Measurements from ENCODE around the gene KRTAP9-1.
"Not testable (repeated sequence)": the region's sequence is repeated elsewhere in the genome, so short reads cannot be mapped to it uniquely, and the experiment has no call there.

The KRTAP9-1 gene, protein sequence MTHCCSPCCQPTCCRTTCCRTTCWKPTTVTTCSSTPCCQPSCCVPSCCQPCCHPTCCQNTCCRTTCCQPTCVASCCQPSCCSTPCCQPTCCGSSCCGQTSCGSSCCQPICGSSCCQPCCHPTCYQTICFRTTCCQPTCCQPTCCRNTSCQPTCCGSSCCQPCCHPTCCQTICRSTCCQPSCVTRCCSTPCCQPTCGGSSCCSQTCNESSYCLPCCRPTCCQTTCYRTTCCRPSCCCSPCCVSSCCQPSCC

DNA sequence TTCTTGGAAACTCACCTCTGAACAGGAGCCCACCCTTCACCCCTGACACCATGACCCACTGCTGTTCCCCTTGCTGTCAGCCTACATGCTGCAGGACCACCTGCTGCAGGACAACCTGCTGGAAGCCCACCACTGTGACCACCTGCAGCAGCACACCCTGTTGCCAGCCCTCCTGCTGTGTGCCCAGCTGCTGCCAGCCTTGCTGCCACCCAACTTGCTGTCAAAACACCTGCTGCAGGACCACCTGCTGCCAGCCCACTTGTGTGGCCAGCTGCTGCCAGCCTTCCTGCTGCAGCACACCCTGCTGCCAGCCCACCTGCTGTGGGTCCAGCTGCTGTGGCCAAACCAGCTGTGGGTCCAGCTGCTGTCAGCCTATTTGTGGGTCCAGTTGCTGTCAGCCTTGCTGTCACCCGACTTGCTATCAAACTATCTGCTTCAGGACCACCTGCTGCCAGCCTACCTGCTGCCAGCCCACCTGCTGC is at the start of gene KRTAP9-1:
TSS of gene KRTAP9-1 (plus strand) at position 51 of the 482 bp plus-strand sequence. CDS start at position 51, 0 bp downstream.
- not testable (repeated sequence) for DNase-seq (ENCODE audit: low spot score)

DNA sequence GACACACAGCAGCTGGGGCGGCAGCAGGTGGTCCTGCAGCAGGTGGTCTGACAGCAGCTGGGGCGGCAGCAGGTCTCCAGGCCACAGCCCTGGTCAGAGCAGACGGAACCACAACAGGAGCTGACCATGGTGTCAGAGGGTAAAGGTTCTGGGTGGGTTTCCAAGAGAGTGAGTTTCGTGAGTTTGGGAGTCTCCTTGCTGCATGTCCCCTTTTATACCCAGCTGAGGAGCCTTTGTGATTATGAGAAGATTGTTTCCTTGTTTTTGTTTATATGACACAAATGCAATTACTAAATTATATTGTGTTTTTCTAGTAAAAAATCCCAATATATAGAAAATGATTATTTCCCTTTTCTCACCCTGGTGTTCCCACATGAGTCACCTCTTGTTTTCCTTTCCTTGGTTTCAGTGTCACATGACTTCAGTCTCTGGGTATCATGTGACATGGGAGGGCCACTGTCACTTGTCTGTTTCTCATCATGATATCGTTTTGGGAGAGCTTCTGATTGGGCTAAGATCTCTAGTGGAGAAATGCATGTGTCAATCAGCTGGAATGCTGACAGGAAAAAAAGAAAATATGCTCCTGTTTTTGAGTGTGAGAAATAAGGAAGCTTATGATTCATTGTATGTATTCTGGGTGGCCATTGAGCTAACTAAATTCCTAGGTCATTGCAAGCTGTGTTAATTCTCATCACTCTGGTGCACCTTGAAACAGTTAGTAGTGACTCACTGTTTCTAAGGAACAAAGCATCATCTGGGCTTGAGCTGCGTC is 49.1 kb upstream of the KRTAP9-1 start, which contains the start of gene KRTAP4-6:
TSS of gene KRTAP4-6 (minus strand) at position 185 of the 772 bp plus-strand sequence. CDS start at position 128, 57 bp downstream.
- no peak for DNase-seq (ENCODE audit: low spot score)

DNA sequence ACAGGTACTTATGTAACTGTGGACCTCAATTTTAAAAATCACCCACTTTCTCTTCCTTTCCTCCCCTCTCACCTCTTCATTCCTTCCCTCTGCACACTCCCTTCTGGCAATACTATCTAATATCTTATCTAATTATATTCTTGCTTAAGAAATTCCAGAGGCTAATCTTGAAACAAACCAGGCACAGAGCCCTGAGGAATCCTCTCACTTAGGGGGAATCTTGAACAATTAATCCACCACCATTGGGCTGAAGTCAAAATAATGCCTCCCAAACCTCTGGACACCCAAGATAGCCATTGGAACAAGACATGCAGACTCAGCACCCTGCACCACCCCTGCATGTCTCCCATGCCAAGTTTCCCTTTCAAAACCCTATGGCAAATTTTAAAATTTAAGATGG is 48.3 kb upstream of the KRTAP9-1 start:
- DNase-seq (ENCODE audit: low spot score): no peak

DNA sequence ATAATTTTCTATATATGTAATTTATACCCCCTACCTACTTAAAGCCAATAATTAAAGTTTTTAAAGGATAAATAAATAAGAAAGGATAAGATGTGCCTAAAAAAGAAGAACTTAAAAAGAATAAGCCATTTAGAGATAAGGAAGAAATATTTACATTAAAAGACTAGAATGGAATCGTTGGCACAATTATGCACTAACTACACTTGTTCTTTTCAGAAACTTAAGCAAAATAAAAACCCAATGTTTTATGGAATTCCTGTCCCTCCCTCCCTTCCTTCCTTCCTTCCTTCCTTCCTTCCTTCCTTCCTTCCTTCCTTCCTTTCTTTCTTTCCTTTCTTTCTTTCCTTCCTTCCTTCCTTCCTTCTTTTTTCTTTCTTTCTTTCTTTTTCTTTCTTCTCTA is 44.8 kb upstream of the KRTAP9-1 start:
- DNase-seq (ENCODE audit: low spot score): no peak

DNA sequence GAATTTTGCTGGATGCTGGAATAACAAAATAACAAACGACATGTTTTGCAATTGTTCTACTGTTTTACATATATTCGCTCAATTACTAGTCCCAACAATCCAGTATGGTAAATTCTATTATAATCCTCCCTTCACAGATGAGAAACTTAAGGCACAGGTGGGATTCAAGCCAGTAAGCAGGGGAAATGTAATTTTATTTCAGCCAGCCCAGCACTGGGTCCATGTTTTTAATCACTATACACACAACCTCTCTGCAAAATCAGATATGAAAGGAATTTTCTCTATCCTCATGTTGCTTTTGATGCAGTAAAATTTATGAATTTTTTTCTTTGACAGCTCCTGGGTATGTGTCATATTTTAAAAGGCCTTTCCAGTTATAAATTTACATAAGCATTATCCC is 44.4 kb upstream of the KRTAP9-1 start:
- no peak for DNase-seq (ENCODE audit: low spot score)

DNA sequence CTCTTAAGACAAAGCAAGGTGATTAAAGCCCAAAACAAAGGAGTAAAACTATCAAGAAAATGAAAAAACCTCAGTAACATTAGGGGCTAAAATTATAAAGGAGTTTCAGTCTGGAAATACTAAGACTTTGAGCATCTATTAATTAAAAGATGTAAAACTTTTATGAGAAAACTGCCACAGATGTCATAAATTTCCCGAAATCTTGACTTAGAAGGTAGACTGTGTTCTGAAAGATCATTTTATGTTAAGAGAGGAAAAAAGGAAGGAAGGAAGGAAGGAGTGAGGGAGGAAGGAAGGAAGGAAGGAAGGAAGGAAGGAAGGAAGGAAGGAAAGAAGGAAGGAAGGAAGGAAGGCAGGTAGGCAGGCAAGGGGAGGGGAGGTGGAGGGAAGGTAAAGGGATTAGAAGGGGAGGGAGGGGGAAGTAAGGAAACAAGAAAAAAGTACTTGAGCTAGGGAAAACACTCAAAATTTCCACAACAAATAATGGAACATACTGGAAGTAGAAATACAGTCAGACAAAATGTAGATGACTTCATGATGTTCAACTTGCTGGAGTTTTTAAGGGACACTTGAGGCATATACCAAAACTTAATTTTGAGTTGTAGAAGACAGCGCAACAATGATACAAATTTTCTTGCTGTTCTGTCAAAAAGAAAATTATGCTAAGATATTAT is 42.0 kb upstream of the KRTAP9-1 start:
- no peak for DNase-seq (ENCODE audit: low spot score)

DNA sequence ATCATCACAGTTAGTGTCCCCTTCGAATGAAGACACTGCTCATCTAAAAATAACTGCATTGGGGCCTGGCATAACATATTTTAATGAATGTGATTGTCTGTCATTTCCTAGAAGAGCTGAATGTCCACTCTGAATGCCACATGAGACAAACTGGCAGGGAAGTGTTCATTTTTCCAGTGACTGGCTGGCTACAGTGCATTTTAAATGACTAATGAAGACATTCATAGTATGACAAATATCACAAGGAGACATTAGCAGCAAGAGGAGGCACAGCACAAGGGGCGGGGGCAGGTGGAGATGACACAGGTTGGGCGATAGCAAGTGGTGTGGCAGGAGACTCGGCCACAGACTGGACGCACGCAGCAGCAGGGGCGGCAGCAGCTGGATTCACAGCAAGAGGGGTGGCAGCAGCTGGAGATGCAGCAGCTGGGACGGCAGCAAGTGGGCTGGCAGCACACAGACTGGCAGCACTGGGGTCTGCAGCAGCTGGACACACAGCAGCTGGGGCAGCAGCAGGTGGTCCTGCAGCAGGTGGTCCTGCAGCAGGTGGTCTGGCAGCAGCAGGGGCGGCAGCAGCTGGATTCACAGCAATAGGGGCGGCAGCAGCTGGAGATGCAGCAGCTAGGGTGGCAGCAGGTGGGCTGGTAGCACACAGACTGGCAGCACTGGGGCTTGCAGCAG is 40.6 kb upstream of the KRTAP9-1 start:
- not testable (repeated sequence) for DNase-seq (ENCODE audit: low spot score)

DNA sequence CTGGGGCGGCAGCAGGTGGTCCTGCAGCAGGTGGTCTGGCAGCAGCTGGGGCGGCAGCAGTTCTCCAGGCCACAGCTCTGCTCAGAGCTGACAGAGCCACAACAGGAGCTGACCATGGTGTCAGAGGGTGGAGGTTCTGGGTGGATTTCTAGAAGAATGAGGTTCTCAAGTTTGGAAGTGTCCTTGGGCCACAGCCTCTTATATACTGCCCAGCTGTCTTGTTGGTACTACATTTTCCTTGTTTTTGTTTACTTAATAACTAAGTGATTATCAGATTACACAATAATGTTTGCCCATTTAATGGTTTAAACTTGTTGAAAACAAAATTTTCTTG is 40.1 kb upstream of the KRTAP9-1 start, which contains the start of gene KRTAP4-5:
TSS of gene KRTAP4-5 (minus strand) at position 174 of the 334 bp plus-strand sequence. CDS start at position 116, 58 bp downstream.
- DNase-seq (ENCODE audit: low spot score): no peak

DNA sequence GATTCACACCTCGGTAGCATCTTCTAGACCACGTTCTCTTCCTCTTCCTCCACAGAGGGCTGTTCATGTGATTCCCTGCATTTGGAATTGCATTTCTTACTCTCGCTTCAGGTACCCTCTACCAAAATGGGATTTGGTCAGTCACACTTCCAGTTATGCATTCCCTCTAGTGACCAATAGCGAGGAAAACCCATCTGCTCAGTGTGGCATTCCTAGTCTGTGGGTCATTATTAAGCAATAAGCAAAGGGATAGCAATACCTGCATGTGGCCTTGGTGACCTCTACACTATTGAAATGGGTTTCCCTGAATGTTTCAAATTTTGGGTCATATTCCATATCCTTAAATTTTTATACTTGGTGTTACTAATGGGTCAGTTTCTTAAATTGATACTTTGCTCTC is 39.7 kb upstream of the KRTAP9-1 start:
- no peak for DNase-seq (ENCODE audit: low spot score)

DNA sequence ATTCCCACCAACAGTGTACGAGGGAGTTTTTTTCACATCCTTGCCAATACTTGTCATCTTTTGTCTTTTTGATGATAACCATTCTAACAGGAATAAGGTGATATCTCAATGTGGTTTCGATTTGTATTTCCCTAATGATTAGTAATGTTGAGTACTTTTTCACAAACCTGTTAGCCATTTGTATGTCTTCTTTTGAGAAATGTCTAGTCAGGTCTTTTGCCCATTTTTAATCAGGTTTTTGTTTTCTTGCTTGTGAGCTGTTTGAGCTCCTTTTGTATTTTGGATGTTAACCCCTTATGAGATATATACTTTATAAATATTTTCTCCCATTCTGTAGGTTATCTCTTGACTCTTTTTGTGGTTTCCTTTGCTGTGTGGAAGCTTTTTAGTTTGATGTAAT is 38.2 kb upstream of the KRTAP9-1 start:
- DNase-seq (ENCODE audit: low spot score): no peak

DNA sequence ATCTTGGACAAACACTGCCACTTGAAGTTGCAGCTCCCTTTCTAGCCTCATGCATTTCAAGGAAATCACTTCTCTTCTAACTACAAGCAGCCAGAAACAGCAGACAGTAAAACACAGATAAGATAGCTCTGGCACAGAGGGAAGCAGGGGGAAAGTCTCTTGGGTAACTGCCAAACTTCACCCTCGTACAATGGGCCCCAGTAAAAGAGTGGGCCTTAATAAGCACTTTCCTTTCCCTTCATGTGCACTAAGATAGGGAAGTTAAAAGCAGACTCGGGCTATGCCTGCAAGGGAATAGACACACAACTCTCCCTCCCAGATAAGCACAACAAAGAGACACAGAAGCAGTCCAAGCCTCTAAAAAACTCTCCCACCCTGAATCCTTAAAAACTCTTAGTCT is 35.8 kb upstream of the KRTAP9-1 start:
- DNase-seq (ENCODE audit: low spot score): peak; percentile 70

DNA sequence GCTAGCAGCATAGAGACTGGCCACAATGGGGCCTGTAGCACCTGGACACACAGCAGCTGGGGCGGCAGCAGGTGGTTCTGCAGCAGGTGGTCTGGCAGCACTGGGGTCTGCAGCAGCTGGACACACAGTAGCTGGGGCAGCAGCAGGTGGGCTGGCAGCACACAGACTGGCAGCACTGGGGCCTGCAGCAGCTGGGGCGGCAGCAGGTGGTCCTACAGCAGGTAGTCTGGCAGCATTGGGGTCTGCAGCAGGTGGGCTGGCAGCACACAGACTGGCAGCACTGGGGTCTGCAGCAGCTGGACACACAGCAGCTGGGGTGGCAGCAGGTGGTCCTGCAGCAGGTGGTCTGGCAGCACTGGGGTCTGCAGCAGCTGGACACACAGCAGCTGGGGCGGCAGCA is 29.5 kb upstream of the KRTAP9-1 start:
- DNase-seq (ENCODE audit: low spot score): not testable (repeated sequence)

DNA sequence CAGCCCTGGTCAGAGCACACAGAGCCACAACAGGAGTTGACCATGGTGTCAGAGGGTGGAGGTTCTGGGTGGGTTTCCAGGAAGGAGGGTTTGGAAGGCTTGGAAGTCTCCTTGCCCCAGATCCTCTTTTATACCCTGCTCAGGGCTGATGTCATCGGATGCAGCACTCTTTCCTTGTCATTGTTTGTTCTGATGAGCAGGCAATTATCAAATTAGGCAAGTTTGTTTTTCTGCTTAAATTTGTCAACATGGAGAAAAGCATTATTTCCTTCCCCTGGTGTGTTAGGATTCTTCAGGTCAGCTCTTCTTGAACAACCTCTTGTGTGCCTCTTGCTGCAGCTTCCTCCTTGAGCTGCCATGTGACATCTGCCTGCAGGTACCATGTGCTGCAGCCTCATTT is 29.0 kb upstream of the KRTAP9-1 start, which contains the start of gene KRTAP4-4:
TSS of gene KRTAP4-4 (minus strand) at position 101 of the 400 bp plus-strand sequence. CDS start at position 44, 57 bp downstream.
- DNase-seq (ENCODE audit: low spot score): no peak

DNA sequence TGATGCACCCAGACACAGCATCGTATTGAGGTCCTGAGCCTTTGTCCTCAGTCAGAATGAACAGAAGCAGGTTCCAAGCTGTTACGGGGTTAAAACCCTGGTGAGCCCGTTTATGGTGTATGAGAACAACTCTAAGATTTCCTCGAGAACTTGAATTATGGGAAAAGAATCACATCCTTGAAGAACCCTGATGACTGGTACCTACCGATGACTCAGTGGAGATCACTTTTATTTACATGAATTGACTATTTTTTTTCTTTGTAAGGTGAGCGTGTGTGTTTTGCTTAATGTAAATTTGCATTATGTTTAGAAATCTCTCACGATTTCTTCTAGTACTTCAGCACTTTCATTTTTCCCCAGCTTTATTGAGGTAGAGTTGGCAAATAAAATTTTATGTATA is 25.9 kb upstream of the KRTAP9-1 start:
- DNase-seq (ENCODE audit: low spot score): no peak

DNA sequence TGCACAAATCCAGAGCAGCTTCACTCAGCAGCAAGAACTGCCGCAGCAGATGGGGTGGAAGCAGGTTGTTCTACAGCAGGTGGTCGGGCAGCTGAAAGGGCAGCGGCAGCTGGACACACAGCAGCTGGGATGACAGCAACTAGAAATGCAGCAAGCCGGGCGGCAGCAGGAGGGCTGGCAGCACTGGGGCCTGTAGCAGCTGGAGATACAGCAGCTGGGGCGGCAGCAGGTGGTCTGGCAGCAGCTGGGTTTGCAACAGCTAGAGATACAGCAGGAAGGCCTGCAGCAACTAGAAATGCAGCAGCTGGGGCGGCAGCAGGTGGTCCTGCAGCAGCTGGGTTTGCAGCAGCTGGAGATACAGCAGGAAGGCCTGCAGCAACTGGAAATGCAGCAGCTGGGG is 22.1 kb upstream of the KRTAP9-1 start:
- no peak for DNase-seq (ENCODE audit: low spot score)

DNA sequence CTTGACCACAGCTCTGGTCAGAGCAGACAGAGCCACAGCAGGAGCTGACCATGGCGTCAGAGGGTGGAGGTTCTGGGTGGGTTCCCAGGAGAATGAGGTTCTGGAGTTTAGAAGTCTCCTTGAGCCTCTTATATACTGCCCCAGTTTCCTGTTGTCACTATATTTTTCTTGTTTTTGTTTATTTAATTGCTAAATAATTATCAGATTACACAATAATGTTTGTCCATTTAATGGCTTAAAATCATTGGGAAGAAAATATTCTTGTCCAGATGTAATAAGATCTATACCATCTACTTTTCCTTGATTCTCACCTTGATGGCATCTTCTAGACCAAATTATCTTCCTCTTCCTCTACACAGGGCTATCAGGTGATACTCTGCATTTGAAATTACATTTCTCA is 21.6 kb upstream of the KRTAP9-1 start, which contains the start of gene KRTAP4-3:
TSS of gene KRTAP4-3 (minus strand) at position 101 of the 400 bp plus-strand sequence. CDS start at position 52, 49 bp downstream.
- no peak for DNase-seq (ENCODE audit: low spot score)

DNA sequence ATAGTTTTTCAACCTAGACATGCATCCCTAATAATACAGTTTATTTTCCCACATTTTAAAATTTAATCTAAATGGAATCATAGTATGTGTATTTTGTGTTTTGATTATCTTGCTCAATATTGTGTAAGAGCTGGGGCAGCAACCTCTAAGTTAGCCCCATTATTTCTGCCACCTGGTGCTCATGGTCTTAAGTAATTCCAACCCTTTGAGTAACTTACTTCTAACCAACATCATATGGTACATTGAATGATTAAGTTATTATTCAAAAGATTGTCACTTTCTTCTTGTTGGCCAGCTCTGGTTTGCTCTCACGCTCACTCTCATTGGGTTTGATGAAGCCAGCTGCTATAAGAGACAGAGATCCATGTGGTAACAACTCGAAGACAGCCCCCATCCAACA is 17.8 kb upstream of the KRTAP9-1 start:
- DNase-seq (ENCODE audit: low spot score): no peak

DNA sequence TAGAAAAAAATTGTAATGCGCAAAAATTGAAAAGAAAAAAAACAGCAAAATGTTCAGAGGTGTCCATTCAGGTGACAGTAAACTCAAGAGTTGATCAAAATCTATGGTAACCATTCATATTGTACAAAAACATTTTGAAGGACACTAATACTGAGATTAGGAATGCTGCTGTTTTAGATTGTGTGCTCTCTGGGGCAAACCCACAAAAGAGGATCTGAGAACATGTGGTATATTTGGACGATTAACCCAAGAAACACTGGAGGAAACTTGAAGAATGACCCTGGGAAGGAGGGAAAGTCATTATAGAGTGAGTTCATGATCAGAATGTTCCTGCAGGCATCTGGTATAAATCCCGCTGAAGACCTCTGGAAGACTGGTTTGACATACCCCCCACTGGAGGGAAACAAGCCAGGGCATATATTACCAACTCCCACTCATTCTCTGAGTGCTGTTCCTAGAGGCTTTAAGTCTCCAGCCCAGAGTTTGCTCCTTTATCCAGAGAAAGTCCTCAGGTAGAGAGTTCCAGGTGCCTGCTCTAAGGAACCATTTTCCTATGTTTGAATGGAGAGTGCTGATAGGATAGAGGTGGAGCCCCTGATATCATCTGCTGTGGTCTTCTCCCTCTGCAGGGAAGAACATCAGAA is 12.8 kb upstream of the KRTAP9-1 start:
- DNase-seq (ENCODE audit: low spot score): peak; percentile 4

DNA sequence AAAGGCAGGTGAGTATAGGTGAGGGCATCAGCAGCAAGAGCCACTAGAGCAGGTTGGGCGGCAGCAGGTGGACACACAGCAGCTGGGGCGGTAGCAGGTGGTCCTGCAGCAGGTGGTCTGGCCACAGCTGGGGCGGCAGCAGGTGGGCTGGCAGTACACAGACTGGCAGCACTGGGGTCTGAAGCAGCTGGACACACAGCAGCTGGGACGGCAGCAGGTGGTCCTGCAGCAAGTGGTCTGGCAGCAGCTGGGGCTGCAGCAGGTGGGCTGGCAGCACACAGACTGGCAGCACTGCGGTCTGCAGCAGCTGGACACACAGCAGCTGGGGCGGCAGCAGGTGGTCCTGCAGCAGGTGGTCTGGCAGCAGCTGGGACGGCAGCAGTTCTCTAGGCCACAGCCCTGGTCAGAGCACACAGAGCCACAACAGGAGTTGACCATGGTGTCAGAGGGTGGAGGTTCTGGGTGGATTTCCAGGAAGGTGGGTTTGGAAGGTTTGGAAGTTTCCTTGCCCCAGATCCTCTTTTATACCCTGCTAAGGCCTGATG is 11.9 kb upstream of the KRTAP9-1 start, which contains the start of gene KRTAP4-2:
TSS of gene KRTAP4-2 (minus strand) at position 495 of the 545 bp plus-strand sequence. CDS start at position 438, 57 bp downstream.
- DNase-seq (ENCODE audit: low spot score): no peak

DNA sequence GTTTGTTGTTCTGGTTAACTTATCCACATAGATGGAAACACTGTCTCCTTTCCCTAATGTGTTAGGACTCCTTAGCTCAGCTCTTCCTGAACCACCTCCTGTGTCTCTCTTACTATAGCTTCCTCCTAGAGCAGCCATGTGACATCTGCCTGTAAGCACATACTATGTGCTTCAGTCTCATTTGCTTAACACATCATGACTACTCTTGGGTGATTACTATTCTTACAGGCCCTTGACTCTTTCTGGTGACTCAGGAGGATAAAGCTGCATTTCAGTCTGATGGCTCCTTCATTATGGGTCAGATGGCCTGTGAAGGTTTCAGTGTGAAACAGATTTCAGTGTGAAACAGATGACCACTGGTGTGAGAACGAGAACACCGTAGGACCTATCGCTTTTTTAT is 11.3 kb upstream of the KRTAP9-1 start:
- DNase-seq (ENCODE audit: low spot score): peak; percentile 26

Measured in pons (tissue), 1 donor.